ENCODE measurements around the gene HMGXB3.

The HMGXB3 gene

GRCh38 chr5:150043657-150044328 is 43.3 kb downstream of the HMGXB3 start:
- Histone ChIP-seq H3K4me1 (ENCODE audit: low read length) (no peaks in the 10 kb centered on the region), H3K4me3 (ENCODE audit: low read length) (no peak overlapping the region), H3K4me2 (ENCODE audit: low read length) (no peak overlapping the region), H3K9ac (ENCODE audit: low read length) (no peak overlapping the region), H3K27me3 (ENCODE audit: low read depth, low read length) (no peaks in the 10 kb centered on the region), H4K20me1 (ENCODE audit: insufficient read depth, low read length) (no peaks in the 10 kb centered on the region), H3K27ac (ENCODE audit: low read length) (no peak overlapping the region), H3K36me3 (replicated peaks; ENCODE audit: low read depth, low read length) (peaks cover 31% of the 10 kb centered on the region), H3K79me2 (ENCODE audit: low read length) (no peaks in the 10 kb centered on the region), H3K9me3 (ENCODE audit: insufficient read depth, low read length) (no peaks in the 10 kb centered on the region), H2AFZ (ENCODE audit: low read depth, low read length) (no peak overlapping the region)
- TF ChIP-seq CTCF (IDR thresholded peaks at IDR 0.05; ENCODE audit: low read depth, low read length) (no peak), EZH2phosphoT487 (IDR thresholded peaks at IDR 0.05; ENCODE audit: low read depth) (no peak)

GRCh38 chr5:150044329-150044681 is 43.8 kb downstream of the HMGXB3 start:
- Histone ChIP-seq H3K9ac (ENCODE audit: low read length) (no peak overlapping the region), H3K27ac (ENCODE audit: low read length) (no peak overlapping the region), H3K4me3 (ENCODE audit: low read length) (no peak overlapping the region), H3K4me2 (ENCODE audit: low read length) (no peak overlapping the region), H3K27me3 (ENCODE audit: low read depth, low read length) (no peaks in the 10 kb centered on the region), H2AFZ (ENCODE audit: low read depth, low read length) (no peak overlapping the region), H3K79me2 (ENCODE audit: low read length) (no peaks in the 10 kb centered on the region), H3K9me3 (ENCODE audit: insufficient read depth, low read length) (no peaks in the 10 kb centered on the region), H3K36me3 (replicated peaks; ENCODE audit: low read depth, low read length) (peaks cover 36% of the 10 kb centered on the region), H4K20me1 (ENCODE audit: insufficient read depth, low read length) (no peaks in the 10 kb centered on the region), H3K4me1 (ENCODE audit: low read length) (no peaks in the 10 kb centered on the region)
- TF ChIP-seq CTCF (IDR thresholded peaks at IDR 0.05; ENCODE audit: low read depth, low read length) (no peak), EZH2phosphoT487 (IDR thresholded peaks at IDR 0.05; ENCODE audit: low read depth) (no peak)

GRCh38 chr5:150044712-150045111 is 44.2 kb downstream of the HMGXB3 start:
- Histone ChIP-seq H3K9me3 (ENCODE audit: insufficient read depth, low read length) (no peaks in the 10 kb centered on the region), H3K27ac (ENCODE audit: low read length) (no peak overlapping the region), H3K9ac (ENCODE audit: low read length) (no peak overlapping the region), H3K79me2 (ENCODE audit: low read length) (no peaks in the 10 kb centered on the region), H3K4me3 (ENCODE audit: low read length) (no peak overlapping the region), H4K20me1 (ENCODE audit: insufficient read depth, low read length) (no peaks in the 10 kb centered on the region), H3K4me1 (ENCODE audit: low read length) (no peaks in the 10 kb centered on the region), H3K4me2 (ENCODE audit: low read length) (no peak overlapping the region), H3K36me3 (replicated peaks; ENCODE audit: low read depth, low read length) (peaks cover 38% of the 10 kb centered on the region), H2AFZ (ENCODE audit: low read depth, low read length) (no peak overlapping the region), H3K27me3 (ENCODE audit: low read depth, low read length) (no peaks in the 10 kb centered on the region)
- no peak for TF ChIP-seq EZH2phosphoT487 (IDR thresholded peaks at IDR 0.05; ENCODE audit: low read depth)
- no peak for TF ChIP-seq CTCF (IDR thresholded peaks at IDR 0.05; ENCODE audit: low read depth, low read length)

- H3K27me3 ChIP-seq (ENCODE audit: low read depth, low read length) = no peaks in the 10 kb centered on the region
- H3K79me2 ChIP-seq (ENCODE audit: low read length) = no peaks in the 10 kb centered on the region
- H3K4me1 ChIP-seq (ENCODE audit: low read length) = no peaks in the 10 kb centered on the region
- TF ChIP-seq CTCF (IDR thresholded peaks at IDR 0.05; ENCODE audit: low read depth, low read length) (no peak), EZH2phosphoT487 (IDR thresholded peaks at IDR 0.05; ENCODE audit: low read depth) (no peak)
- H2AFZ ChIP-seq (ENCODE audit: low read depth, low read length) = no peak overlapping the region
- H4K20me1 ChIP-seq (ENCODE audit: insufficient read depth, low read length) = no peaks in the 10 kb centered on the region
- H3K4me2 ChIP-seq (ENCODE audit: low read length) = no peak overlapping the region
- peaks cover 36% of the 10 kb centered on the region for H3K36me3 ChIP-seq (replicated peaks; ENCODE audit: low read depth, low read length)
- H3K4me3 ChIP-seq (ENCODE audit: low read length) = no peak overlapping the region
- H3K9ac ChIP-seq (ENCODE audit: low read length) = no peak overlapping the region
- H3K27ac ChIP-seq (ENCODE audit: low read length) = no peak overlapping the region
- no peaks in the 10 kb centered on the region for H3K9me3 ChIP-seq (ENCODE audit: insufficient read depth, low read length)
Measured at GRCh38 chr5:150045549-150045948, 45.0 kb downstream of the HMGXB3 start.
